ENCODE measurements around the gene MTHFD1L. TPM values are rescaled to one million over a fixed set of nuclear protein-coding genes. Genes with fewer than 3 reads are reported as not detected.
"Not testable (repeated sequence)": the region's sequence is repeated elsewhere in the genome, so short reads cannot be mapped to it uniquely, and the experiment has no call there.

Gene MTHFD1L
- total RNA-seq, 1 donor from 2014 or later: 30.2 TPM

DNA sequence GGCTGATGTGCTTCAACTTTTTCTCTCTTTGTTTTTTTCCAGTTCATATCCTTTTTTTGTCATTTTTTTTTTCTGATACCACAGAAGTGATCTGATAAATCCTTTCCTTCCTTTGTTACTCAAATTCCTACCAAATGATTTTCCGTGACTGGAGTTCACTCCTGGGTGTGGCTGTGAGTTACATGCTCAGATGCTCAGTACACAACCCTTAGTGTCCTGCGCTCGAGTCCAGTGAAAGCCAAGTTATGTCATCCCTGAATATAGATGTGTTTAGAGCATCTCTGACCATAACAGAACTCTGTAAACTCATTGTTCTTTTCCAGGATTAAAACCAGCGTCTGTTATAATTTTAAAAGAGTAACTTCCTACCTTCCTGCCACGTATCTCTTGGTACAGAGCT is 227.1 kb downstream of the MTHFD1L start:
- no peak for DNase-seq (ENCODE audit: low spot score)

DNA sequence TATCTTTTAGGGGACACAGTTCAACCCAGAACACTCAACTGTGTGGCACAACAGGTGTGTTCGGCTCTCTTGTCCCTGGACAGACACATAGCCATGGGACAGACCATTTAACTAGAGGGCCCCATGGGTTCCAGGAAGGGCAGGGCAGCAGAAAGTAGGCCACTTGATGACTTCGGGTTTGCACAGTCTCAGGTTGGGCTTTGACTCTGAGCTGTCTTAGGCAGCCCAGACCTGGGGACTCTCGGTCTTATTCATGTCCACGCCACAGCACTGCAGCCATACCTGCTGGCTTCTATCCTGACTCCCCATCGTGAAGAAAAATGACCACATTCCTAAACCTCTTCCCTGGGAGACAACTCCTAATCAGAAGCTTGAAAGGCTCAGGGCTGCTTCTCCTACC is 228.2 kb downstream of the MTHFD1L start:
- peak; percentile 35 for DNase-seq (ENCODE audit: low spot score)

DNA sequence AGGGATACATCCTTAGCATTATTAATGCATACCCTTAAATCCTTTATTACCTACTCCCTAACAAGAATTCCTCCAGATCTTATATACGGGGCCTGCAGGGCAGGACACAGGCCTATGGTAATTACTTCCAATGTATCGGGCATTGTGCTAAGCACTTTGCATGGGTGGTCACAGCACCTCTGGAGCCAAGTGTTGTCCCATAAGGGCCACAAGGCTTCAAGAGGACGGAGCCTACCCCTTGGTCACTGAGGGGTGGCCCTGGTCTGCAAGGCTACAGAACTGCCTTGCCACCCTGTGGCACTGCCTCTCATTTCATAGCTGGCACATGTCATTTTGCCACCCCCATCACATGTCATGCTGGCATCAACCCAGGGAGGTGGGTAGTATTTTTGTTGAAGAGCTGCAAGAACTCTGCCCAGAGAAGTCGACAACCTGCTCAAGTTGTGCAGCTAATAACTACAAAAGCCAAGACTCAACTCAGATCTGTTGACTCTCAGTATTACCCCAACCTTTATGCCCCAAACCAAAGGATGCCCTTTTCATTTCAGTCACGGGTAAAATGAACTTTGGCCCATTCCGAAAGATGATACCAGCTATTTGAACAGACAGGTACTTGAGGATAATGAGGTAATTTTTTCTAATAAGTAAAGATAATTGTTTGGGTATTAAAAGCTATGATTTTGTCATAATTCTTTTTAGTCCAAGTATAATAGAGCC is 230.2 kb downstream of the MTHFD1L start:
- peak; percentile 57 for DNase-seq (ENCODE audit: low spot score)

DNA sequence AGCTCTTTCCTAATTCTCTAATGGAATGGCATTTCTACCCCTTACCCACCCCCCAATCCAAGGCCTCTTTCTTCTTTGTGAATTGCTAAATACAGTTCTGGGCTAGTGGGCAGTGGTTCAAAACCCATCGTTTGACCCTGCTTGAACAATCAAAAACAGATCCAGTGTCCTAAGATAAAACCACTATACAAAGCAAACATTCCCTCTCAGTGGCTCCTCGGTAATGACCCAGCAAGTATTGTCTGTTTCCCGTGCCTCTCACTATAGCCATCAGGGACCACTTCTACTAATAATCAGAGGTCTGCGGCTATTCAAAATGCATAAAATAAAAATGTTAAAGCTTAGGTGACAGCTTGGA is 230.7 kb downstream of the MTHFD1L start:
- no peak for DNase-seq (ENCODE audit: low spot score)

DNA sequence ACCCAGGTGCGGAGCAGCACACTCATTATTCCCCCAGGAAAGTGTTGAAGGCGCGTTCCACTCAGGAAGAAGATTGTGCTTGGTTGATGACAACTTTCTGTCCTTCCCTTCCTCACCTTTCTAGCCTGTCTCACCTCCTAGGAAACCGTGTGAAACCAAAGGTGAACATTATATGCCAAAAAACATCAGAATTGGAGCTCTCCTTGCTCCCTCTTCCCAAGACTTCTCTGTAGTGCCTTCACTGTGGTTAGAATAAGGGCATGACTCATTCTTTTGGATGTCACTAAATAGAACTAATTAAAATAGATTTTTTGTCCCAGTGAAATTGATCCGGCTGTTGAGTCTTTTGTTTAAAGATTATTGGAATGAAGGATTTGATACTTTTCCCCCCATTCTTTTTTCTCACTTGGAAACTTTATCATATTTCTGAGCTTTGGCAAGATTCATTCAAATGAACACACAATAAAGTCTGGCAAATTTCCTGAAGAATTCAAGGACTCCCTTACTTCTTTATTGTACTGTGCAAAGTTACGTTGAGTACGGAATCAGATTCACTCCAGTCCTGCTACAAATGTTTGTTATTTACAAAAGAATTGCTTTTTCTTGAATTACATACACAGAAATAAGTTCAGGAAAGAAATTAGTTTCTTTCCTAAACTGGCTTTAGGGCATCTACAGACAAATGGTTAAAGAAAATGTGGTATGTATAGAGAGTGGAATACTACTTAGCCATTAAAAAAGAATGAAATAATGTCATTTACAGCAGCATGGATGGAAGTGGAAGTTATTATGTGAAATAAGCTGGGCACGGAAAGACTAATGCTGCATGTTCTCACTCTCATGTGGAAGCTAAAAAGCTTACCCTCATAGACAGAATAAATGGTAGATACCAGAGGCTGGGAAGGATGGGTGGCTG is 231.4 kb downstream of the MTHFD1L start:
- no peak for DNase-seq (ENCODE audit: low spot score)

DNA sequence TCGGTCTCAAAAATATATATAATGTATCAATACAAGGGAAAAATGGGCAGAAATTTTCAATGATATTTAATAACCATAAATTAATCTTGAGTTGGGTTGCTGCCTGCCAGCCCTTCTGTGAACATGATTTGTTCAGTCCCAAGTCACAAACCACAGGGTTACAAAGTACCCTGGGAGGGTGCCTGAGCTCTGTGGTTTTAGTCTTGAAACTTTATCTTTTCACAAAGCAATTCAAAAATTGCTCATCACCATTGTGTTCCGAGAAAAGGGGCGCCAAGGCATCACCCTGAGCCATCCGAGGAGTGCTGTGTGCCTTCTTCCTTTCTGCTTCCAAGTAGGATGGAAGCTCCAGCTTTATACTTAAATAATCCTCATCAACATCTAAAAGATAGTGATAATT is 232.7 kb downstream of the MTHFD1L start:
- DNase-seq (ENCODE audit: low spot score): no peak

DNA sequence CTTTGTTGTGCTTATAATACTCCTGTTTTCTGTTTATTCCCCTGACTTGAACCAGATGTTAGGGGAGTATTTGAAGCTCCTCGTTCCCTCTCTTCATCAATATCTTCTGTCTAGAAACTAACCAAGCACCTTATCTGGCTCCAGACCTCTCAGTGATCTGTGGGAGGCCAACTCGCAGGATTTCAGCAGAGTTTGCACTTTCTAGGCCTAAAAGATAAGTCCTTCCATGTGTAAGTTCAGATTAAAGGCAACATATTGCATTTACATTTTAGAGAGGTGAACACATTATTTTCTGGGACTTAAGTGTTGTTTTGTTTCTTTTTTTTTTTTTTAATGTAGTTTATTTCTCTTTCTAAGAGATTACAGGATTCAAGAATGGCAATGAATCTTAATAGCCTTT is 234.8 kb downstream of the MTHFD1L start:
- DNase-seq (ENCODE audit: low spot score): no peak

DNA sequence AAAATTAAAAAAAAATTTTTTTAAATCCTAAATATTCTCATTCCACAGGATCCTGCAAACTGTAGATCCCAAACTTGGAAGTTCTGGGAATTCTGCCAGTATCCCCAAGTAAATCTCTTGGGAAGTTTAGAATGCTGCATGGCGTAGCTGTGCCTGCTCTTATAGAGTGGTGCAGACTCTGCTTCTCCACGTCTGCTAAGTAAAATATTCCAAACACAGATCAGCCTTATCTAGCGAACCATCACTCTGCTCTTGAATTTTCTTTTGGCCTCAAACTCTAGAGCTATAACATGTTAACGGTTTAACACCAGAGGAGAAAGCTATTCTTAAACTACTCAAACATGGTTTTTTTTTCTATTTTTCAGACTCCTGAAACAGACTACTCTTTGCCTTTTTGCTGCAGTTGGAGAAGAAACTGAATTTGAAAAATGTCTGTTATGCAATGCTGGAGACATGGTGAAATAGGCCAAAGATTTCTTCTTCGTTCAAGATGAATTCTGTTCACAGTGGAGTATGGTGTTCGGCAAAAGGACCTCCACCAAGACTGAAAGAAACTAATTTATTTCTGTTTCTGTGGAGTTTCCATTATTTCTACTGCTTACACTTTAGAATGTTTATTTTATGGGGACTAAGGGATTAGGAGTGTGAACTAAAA is 235.8 kb downstream of the MTHFD1L start:
- no peak for DNase-seq (ENCODE audit: low spot score)

DNA sequence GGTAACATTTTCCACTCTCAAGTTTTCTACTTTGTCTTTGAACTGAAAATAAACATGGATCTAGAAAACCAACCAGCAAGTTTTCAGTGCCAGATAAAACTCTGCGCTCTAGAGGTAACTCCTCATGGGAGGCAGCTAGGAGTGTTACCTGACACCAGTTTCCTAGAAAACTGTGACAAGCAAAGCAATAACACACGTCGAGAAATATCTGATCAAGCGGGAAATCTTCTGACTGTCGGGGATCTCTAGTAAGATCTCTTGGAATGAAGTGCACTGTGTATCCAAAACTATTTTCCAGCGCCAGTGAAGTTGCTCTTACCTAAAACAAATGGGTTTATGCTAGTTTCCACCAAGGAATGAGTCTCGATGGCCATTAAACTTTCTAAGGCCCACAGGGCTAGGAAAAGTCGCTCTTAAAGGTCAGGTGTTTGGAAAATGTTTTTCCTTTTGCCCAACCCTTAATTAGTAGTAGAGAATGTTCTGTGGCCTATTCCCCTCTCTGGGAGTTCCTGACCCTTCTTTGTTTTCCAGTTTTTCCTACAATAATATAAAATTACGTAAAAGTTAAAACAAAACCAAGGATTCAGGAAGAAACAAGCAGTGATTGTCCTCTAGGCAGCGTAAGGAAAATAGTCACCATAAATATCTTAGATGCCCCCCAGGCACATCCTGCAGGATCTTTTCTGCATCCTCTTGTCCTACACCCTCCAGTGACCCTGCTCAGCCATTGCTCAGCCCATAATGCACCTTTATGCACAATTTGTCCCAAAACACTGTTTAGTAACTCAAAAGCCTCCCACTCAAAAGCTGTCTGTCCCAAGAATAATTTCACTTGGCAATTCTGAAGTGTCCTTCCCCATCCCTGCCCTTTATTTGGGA is 236.6 kb downstream of the MTHFD1L start:
- DNase-seq (ENCODE audit: low spot score): no peak

DNA sequence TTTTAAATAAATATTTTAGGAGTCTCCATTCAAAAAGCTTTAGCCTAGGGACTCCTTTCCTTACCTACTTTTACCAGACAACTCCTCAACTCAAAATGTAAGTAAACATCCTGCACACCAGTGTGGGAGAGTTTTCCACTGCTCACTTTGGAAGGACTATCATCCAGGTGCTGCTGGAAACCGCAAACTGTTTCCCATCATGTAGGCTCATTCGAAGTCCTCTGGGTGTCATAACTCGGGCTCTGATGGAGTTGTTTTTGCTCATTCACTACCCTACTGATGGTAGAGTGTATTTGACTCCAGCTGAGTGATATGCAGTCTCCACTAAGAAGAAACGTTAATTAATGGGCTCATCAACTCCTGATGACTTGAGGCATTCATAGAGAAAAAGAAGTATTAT is 237.8 kb downstream of the MTHFD1L start:
- no peak for DNase-seq (ENCODE audit: low spot score)

DNA sequence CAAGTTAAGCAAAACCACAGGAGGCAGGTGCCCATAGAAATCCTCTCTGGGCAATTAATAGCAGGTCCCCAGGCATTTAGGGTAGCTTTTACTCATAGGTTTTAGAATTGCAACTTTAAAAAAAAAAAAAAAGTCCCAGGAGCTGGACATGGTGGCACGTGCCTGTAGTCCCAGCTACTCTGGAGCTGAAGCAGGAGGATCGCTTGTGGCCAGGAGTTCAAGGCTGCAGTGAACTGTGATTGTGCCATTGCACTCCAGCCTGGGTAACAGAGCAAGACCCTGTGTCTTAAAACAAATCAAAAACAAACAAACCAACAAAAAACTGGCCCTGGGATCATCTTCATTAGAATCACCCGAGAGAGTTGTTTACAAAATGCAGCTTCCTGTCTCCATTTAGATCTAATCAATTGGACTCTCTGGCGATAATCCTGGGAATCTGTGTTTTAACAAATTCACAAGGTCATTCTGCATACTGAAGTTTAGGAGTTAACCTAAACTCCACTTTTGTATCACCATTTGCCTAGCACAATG is 242.5 kb downstream of the MTHFD1L start:
- DNase-seq (ENCODE audit: low spot score): no peak

DNA sequence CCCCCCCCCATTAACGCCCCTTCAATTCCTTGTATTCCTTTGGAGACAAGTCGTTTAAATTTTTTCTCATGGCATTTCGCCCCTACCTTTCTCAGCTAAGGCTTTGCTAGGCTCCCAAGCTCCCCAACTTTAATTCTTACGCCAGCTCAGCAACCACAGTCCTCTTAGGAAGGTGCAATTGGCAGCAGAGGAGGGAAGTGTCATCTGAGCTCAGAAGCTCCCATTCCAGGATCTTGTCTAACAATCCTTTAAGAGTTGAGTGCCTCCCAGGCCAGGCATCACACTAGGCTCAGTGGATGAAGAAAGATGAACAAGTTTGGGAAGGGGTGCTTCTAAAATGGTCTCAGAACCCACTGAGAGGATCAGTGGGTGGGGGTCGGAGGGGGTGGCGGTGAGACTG is 243.0 kb downstream of the MTHFD1L start:
- DNase-seq (ENCODE audit: low spot score): no peak

DNA sequence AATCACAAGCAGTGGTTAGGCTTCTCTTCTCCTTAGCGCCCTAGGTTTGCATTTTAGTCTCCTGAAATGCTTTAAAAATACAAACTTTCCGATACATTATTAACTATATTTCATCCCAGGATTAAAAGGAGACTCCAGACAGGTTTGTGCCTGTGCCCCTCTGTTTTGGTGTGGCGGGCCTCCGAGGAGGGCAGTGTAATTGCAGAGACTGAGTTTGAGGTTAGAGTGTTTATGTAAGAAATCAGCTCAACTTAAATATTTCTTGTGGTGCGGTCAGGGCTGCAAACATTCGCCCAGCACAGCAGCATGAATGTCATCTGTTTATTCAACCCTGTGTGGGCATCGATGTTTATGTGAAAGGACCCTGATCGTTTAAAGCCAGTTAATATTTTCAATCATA is 243.9 kb downstream of the MTHFD1L start:
- DNase-seq (ENCODE audit: low spot score): no peak

DNA sequence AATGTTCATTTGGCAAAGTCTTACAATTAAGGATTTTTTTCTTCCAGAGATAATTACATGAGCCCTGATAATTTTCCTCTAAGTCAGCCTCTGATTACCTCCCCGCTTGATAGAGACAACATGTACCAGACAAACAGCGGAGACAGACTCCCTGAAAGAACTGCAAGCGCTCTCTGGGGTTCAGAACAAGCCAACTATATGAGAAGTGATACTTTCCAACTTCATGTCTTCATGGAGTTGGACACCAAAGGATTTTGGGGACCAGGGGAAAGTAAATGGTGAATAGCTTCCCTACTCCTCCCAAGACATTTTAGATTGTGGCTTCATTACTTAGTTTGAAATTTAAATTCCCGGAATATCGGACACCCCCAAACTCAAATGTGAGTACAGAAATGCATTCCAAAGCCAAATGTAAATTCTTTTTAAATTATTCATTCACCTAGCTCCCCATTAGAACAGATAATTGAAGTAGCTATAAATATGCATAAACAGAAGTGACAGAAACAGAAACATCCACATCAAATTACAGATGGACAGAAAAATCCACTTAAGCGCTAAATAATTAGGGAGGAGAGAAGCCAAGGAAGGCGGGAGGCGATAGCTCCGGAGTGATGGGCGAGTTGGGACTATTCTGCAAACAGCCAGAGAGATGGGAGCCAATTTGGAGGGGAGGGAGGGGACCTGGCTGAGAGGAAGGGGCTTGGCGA is 244.5 kb downstream of the MTHFD1L start:
- no peak for DNase-seq (ENCODE audit: low spot score)

DNA sequence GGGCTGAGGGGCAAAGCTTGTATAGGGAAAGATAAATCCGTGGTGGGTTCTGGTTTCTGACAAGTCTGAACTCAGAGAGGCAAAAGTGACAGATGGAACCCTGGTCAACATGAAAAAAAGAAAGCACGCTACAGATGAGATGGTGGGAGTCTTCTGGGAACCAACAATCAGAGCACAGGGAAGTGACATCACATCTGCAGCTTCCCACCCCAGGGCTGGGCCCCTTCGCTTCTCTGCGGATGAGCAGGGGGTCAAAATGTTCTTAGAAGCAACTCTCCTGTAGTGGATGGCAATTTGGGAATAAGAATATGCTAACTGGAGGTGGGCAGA is 245.0 kb downstream of the MTHFD1L start:
- no peak for DNase-seq (ENCODE audit: low spot score)

DNA sequence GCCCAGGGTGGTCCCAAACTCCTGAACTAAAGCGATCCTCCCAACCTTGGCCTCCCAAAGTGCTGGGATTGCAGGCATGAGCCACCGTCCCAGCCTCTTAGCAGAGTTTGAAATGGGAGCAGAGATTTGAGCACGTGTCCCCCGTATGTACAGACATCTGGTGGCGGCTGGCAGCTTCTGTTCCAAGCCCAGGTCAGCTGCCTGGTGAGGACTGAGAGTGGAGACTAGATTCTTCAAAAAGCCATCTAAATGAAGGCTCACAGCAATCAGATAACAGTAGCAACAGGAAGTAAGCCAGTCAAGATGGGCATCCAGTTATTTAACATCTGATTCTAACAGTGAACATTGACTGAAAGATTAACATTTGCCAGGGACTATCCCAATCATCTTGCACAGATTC is 246.2 kb downstream of the MTHFD1L start:
- DNase-seq (ENCODE audit: low spot score): peak; percentile 22

DNA sequence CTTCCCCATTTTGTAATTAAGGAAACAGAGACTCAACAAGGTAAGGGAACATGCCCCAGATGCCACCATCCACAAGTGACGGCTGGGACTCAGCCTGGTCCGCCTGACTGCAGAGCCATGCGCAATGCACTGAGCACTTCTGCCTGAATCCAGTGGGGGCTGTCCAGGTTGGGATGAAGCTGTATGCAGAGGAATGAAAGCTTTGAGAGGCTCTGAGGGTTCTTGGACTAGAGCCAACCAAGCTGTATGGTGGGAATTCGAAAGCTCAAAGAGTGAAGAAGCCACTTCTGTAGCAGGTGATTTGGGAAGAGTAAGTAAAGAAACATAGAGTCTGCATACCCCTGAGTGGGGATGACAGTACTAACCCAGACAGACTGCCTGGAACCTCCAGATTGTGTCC is 246.6 kb downstream of the MTHFD1L start:
- no peak for DNase-seq (ENCODE audit: low spot score)

DNA sequence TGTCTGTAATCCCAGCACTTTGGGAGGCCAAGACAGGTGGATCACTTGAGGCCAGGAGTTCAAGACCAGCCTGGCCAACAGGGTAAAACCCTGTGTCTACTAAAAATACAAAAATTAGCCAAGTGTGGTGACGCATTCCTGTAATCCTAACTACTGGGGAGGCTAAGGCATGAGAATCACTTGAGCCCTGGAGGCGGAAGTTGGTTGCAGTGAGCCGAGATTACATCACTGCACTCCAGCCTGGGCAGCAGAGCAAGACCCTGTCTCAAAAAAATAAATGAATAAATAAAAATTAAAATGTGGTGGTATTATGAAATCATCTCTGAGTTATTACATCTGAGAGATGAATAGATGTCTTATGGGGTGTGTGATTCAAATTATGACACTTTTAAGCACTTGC is 247.4 kb downstream of the MTHFD1L start:
- DNase-seq (ENCODE audit: low spot score): not testable (repeated sequence)

DNA sequence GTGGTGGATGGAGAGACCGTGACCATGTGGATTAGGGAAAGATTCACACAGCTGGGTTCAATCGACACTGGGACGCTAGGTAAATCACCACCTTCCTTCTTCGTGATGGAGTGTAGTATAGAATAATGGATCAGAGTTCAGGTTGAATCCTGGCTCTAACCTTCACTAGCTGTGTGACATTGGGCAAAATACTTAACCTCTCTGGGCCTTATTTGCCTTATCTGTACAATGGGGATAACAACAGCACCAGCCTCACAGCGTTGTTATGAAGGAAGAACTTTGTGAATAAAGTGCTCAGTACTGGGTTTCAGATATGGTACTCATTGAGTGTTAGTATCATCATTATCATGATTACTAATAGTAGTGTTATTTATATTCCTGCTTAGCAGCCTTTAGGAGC is 248.1 kb downstream of the MTHFD1L start:
- DNase-seq (ENCODE audit: low spot score): no peak

DNA sequence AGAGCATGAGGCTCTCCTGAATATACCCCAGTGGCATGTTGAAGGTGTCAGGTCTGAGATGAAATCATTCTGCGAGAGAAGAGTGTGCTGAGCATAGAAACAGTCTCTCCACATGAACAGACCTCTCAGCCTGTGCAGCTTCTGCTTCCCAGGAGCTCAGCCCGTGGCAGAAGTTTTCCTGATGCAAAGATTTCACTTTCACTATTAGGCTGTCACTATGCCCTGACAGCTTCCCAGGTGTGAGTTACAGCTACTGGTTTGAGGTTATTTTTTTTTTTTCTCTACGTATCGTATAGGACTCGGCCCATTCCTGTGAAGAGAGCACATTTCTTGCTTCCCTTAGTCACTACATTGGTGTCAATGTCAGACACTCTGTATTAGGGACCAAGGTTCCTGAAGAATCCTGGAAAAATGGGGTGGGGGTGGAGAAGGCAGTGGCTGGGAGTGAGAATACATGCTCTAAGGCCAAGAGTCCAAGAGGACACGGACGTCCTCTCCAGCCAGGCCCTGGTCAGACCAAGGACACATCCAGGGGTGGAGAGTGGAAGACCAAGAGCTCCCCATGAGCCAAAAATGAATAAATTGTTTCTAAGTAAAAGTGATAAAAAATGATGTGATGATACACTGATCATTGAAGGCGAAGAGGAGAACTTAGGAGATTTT is 253.1 kb downstream of the MTHFD1L start:
- no peak for DNase-seq (ENCODE audit: low spot score)
